Thyroid gland (tissue), 4 donors: Measurements from ENCODE around the gene ARFGAP3.

Experiments
- POLR2A ChIP-seq, 2 donors: fragments of 450-650 bp; IDR thresholded peaks; one replicate each; pipeline ENCODE4 v1.6.1; 2017; ENCODE audit warnings: antibody characterized with exemption in 2 of 2, mild to moderate bottlenecking in 2 of 2, moderate library complexity in 1 of 2
- TF ChIP-seq, protein P1 (sequence below), 6 experiments: fragments of 200-600 bp in 3 of 6; fragments of 450-650 bp in 3 of 6; sonication (generic) in 3 of 6; IDR thresholded peaks; one replicate each; pipeline ENCODE4 v1.5.1; 2016 to 2019; ENCODE audit warnings: antibody characterized with exemption in 6 of 6, mild to moderate bottlenecking in 2 of 6, inconsistent platforms in 1 of 6, moderate library complexity in 1 of 6

- TF ChIP-seq, protein P1, sequence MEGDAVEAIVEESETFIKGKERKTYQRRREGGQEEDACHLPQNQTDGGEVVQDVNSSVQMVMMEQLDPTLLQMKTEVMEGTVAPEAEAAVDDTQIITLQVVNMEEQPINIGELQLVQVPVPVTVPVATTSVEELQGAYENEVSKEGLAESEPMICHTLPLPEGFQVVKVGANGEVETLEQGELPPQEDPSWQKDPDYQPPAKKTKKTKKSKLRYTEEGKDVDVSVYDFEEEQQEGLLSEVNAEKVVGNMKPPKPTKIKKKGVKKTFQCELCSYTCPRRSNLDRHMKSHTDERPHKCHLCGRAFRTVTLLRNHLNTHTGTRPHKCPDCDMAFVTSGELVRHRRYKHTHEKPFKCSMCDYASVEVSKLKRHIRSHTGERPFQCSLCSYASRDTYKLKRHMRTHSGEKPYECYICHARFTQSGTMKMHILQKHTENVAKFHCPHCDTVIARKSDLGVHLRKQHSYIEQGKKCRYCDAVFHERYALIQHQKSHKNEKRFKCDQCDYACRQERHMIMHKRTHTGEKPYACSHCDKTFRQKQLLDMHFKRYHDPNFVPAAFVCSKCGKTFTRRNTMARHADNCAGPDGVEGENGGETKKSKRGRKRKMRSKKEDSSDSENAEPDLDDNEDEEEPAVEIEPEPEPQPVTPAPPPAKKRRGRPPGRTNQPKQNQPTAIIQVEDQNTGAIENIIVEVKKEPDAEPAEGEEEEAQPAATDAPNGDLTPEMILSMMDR (IDR thresholded peaks at IDR 0.05): no peak
- no peak for TF ChIP-seq POLR2A (IDR thresholded peaks at IDR 0.05)
Observed at GRCh38 chr22:42902875-42903510, 45.9 kb upstream of the ARFGAP3 start.
